Activated B cell treated with CpG ODN at 0.5 μM for 24 hours (primary cell): ENCODE measurements around the gene MAG. TPM values are rescaled to one million over a fixed set of nuclear protein-coding genes. Genes with fewer than 3 reads are reported as not detected.
A peak's percentile ranks its signal among the peaks of the same experiment; 100 is the strongest.

Experiments used
- ATAC-seq: fragments of 200-7000 bp; cut with Tn5 transposase; one replicate; pipeline ENCODE4 v1.10.0; 2021; ENCODE audit warnings: low read depth, mild to moderate bottlenecking, moderate library complexity
- CTCF ChIA-PET: fragments of 350-600 bp; sonication (Branson Sonifier 250); formaldehyde crosslinking; loops from one replicate; lab custom pipeline; 2021; ENCODE audit warnings: antibody characterized with exemption; lab: Charles Lee
- POLR2A ChIA-PET: fragments of 350-600 bp; sonication (Branson Sonifier 250); formaldehyde crosslinking; loops from one replicate; lab custom pipeline; 2021; ENCODE audit warnings: antibody characterized with exemption; lab: Charles Lee
- DNase-seq: peaks from one replicate; pipeline ENCODE4 v3.0.0; 2022
- H3K27ac Mint-ChIP-seq: one replicate; pipeline ENCODE4 v1.8.0; 2020; ENCODE audit warnings: mixed read lengths
- H3K27me3 Mint-ChIP-seq: one replicate; pipeline ENCODE4 v1.8.0; 2021; ENCODE audit warnings: mixed read lengths
- H3K36me3 Mint-ChIP-seq: one replicate; pipeline ENCODE4 v1.8.0; 2021; ENCODE audit warnings: low read depth, mixed read lengths
- H3K4me1 Mint-ChIP-seq: one replicate; pipeline ENCODE4 v1.8.0; 2021; ENCODE audit warnings: mixed read lengths
- H3K4me3 Mint-ChIP-seq: one replicate; pipeline ENCODE4 v1.8.0; 2020; ENCODE audit warnings: mild to moderate bottlenecking, mixed read lengths
- H3K9me3 Mint-ChIP-seq: one replicate; pipeline ENCODE4 v1.8.0; 2020; ENCODE audit warnings: mixed read lengths
- intact Hi-C: fragments of 100-400 bp; cut with micrococcal nuclease; formaldehyde crosslinking; loops from one replicate; pipeline ENCODE4 v1.15.1; 2024
- total RNA-seq: library from RNA; stranded (reverse); gene quantifications from 2 replicates; pipeline ENCODE4 v1.2.3, GENCODE V29; 2022
- TF ChIP-seq, protein P1 (sequence below): fragments of 200-600 bp; IDR thresholded peaks from one replicate; pipeline ENCODE4 v1.8.0; 2022; ENCODE audit warnings: antibody characterized with exemption, mild to moderate bottlenecking

The MAG gene
- total RNA-seq, 1 donor from 2014 or later = 0.31 TPM

DNA sequence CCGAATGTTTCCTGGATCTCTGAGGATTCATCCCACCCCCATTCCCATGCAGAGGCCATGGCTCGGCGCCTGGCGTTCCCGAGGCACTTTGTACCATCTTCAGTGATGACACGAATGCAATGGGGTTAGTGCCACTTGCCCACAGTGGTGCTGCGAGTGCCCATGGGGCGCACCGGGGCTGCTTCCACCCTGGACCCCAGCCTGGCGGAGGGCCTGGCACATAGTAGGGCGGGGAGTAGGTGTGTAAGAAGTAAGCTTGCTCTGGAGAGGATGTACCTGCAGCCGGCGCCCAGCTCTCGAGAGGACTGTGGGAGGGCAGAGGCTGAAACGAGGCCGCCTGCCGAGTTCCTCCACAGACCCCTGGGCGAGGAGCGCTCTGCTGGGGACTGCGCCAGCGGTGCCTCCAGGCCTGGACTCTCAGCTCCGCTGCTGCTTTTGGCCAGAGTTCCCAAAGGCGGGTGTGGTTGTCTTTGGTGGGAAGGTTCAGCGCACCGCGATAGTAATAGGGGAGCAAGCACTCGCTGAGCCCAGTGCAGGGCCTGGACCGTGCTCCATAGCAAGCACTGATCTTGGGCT lies 15.2 kb upstream of the MAG start:
- Mint-ChIP-seq H3K27me3 (no peaks in the 10 kb centered on the region), H3K4me3 (no peak overlapping the region), H3K36me3 (peaks cover 79% of the 10 kb centered on the region), H3K9me3 (no peaks in the 10 kb centered on the region), H3K4me1 (peaks cover 44% of the 10 kb centered on the region), H3K27ac (no peak overlapping the region)
- TF ChIP-seq, protein P1, sequence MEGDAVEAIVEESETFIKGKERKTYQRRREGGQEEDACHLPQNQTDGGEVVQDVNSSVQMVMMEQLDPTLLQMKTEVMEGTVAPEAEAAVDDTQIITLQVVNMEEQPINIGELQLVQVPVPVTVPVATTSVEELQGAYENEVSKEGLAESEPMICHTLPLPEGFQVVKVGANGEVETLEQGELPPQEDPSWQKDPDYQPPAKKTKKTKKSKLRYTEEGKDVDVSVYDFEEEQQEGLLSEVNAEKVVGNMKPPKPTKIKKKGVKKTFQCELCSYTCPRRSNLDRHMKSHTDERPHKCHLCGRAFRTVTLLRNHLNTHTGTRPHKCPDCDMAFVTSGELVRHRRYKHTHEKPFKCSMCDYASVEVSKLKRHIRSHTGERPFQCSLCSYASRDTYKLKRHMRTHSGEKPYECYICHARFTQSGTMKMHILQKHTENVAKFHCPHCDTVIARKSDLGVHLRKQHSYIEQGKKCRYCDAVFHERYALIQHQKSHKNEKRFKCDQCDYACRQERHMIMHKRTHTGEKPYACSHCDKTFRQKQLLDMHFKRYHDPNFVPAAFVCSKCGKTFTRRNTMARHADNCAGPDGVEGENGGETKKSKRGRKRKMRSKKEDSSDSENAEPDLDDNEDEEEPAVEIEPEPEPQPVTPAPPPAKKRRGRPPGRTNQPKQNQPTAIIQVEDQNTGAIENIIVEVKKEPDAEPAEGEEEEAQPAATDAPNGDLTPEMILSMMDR = no peak
- ChIA-PET POLR2A (interaction anchor here (0.8 to 1.2 kb wide), 3 partner anchors 54 to 71 kb away, joined by 3 to 5 read pairs (median 5); partner anchors contain the start of gene FFAR1), CTCF (no interaction called here)
- ATAC-seq (no peak), DNase-seq (no peak)
- intact Hi-C loops = no loop called here

DNA sequence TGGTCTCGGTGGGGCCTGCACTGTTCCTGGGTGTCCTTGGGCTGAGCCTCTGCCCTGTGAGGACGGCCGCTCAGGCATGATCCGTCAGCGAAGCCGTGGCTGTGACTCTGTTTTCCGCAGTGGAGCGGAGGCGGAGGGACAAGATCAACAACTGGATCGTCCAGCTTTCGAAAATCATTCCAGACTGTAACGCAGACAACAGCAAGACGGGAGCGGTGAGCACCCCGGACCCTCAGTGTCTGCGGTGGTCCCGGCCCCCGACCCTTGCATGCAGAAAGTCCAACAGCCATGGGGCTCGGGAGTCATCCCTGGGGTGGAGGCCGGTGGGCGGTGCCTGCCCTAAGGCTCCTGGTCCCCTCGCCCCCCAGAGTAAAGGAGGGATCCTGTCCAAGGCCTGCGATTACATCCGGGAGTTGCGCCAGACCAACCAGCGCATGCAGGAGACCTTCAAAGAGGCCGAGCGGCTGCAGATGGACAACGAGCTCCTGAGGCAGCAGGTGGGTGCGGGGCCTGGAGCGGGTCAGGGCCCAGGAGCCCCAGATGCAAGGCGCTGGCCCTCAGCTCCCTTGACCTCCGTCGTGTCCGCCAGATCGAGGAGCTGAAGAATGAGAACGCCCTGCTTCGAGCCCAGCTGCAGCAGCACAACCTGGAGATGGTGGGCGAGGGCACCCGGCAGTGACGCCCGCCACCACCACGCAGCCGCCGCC lies 13.2 kb upstream of the MAG start:
- DNase-seq (no peak), ATAC-seq (no peak)
- no peak overlapping the region for H3K4me3 Mint-ChIP-seq
- H3K4me1 Mint-ChIP-seq = peaks cover 44% of the 10 kb centered on the region
- H3K36me3 Mint-ChIP-seq = peaks cover 62% of the 10 kb centered on the region
- POLR2A ChIA-PET = interaction anchor here (1.0 to 4.7 kb wide), 5 partner anchors 9 to 69 kb away, joined by 3 to 26 read pairs (median 4); partner anchors contain the start of genes FFAR1 and USF2
- H3K9me3 Mint-ChIP-seq = no peaks in the 10 kb centered on the region
- intact Hi-C loops = no loop called here
- CTCF ChIA-PET = no interaction called here
- no peaks in the 10 kb centered on the region for H3K27me3 Mint-ChIP-seq
- H3K27ac Mint-ChIP-seq = no peak overlapping the region
- TF ChIP-seq, protein P1 = no peak

DNA sequence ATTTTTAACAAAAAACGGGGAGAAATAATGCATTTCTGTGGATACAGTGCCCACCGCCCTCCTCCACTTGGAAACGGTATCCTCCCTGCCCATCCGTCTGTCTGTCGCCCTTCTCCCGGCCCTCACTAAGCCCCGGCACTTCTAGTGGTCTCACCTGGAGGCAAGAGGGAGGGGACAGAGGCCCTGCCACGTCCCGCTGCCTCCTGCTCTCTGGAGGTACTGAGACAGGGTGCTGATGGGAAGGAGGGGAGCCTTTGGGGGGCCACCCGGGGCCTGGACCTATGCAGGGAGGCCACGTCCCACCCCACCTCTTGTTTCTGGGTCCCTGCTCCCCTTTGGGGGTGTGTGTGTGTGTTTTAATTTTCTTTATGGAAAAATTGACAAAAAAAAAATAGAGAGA lies 12.6 kb upstream of the MAG start:
- Mint-ChIP-seq H3K27ac (no peak overlapping the region), H3K4me1 (peaks cover 42% of the 10 kb centered on the region), H3K36me3 (peaks cover 56% of the 10 kb centered on the region), H3K9me3 (no peaks in the 10 kb centered on the region), H3K27me3 (no peaks in the 10 kb centered on the region), H3K4me3 (no peak overlapping the region)
- POLR2A ChIA-PET = interaction anchor here (1.0 to 4.7 kb wide), 4 partner anchors 9 to 68 kb away, joined by 3 to 26 read pairs (median 4); partner anchors contain the start of gene FFAR1
- DNase-seq = no peak
- ATAC-seq = no peak
- TF ChIP-seq, protein P1 = no peak
- intact Hi-C loops = no loop called here
- CTCF ChIA-PET = interaction anchor here (1.5 kb wide), 1 partner anchor 190 kb away, joined by 4 read pairs; no protein-coding TSS in a partner anchor

- intact Hi-C loops = loop anchor here (2.0 kb wide), 2 partner anchors 15 to 49 kb away; partner anchors contain the start of gene CD22
- ChIA-PET POLR2A (interaction anchor here (0.6 to 4.7 kb wide), 7 partner anchors 9 to 157 kb away, joined by 3 to 26 read pairs (median 7); partner anchors contain the start of gene FFAR1), CTCF (interaction anchor here (1.5 kb wide), 1 partner anchor 189 kb away, joined by 4 read pairs; no protein-coding TSS in a partner anchor)
- H3K36me3 Mint-ChIP-seq = peaks cover 47% of the 10 kb centered on the region
- H3K9me3 Mint-ChIP-seq = no peaks in the 10 kb centered on the region
- TF ChIP-seq, protein P1 = no peak
- H3K27me3 Mint-ChIP-seq = no peaks in the 10 kb centered on the region
- peak overlapping the region; percentile 75 for H3K27ac Mint-ChIP-seq
- DNase-seq (no peak), ATAC-seq (peak; percentile 33)
- H3K4me3 Mint-ChIP-seq = no peak overlapping the region
- H3K4me1 Mint-ChIP-seq = peaks cover 45% of the 10 kb centered on the region
Measured at GRCh38 chr19:35279985-35280821, 11.8 kb upstream of the MAG start.
